ENCODE results near the gene ZNF525. TPM values are rescaled to one million over a fixed set of nuclear protein-coding genes. Genes with fewer than 3 reads are reported as not detected.
A peak's percentile ranks its signal among the peaks of the same experiment; 100 is the strongest.

The ZNF525 gene
- total and polyA plus RNA-seq, 2 of the 13 experiments (the other 11 are each of a cell fraction or from before 2014, with no cell fraction given) = 3.4 to 8.7 TPM

DNA sequence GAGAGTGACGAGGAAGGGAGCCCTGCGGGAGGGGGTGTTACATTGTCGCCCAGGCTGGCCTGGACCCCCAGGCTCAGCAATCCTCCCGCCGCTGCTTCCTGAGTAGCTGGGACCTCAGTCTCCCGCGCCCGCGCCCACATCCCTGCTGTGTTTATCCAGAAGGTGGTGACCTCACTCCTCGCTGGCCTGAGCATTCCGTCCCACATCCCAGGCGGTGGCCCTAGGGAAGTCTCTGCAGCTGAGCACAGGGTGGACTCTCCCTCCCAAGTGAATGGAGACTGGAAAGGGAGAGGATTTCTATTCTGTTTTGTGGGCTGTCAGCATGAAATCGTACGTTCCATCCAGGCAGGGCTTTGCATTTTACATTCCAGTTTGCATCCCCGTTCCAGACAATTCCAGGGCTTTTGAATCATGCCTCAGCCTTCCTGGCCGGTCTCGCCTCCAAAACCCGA is 29.0 kb downstream of the ZNF525 start (continued):
- TF ChIP-seq PHF21A (CRISPR knock-in tag; IDR thresholded peaks at IDR 0.05) (peak; percentile 19; the same call in 1 of the 2 replicates), ZNF292 (CRISPR knock-in tag; IDR thresholded peaks at IDR 0.05; ENCODE audit: borderline replicate concordance, low read depth) (peak; percentile 69; the same call in 1 of the 2 replicates), SALL1 (CRISPR knock-in tag; IDR thresholded peaks at IDR 0.05) (peak; percentile 41; the same call in 1 of the 2 replicates), ZNF33A (CRISPR knock-in tag; IDR thresholded peaks at IDR 0.05; ENCODE audit: borderline replicate concordance) (no peak), MED1 (CRISPR knock-in tag; IDR thresholded peaks at IDR 0.05) (0 out of 2 replicates have a peak, but pooled peaks have one; percentile 18), TCF7 (IDR thresholded peaks at IDR 0.05; ENCODE audit: low read depth) (no peak), YEATS4 (CRISPR knock-in tag; IDR thresholded peaks at IDR 0.05; ENCODE audit: borderline replicate concordance) (peak; percentile 37; the same call in 1 of the 2 replicates), ZNF674 (CRISPR knock-in tag; IDR thresholded peaks at IDR 0.05; ENCODE audit: low read depth) (no peak), LCORL (IDR thresholded peaks at IDR 0.05) (no peak), LCORL (CRISPR knock-in tag; IDR thresholded peaks at IDR 0.05) (peak; percentile 51; the same call in 1 of the 2 replicates), ZNF263 (CRISPR knock-in tag; IDR thresholded peaks at IDR 0.05) (peak; percentile 44)
- TF ChIP-seq, protein P1, sequence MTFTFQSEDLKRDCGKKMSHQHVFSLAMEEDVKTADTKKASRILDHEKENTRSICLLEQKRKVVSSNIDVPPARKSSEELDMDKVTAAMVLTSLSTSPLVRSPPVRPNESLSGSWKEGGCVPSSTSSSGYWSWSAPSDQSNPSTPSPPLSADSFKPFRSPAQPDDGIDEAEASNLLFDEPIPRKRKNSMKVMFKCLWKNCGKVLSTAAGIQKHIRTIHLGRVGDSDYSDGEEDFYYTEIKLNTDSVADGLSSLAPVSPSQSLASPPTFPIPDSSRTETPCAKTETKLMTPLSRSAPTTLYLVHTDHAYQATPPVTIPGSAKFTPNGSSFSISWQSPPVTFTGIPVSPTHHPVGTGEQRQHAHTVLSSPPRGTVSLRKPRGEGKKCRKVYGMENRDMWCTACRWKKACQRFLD (CRISPR knock-in tag; IDR thresholded peaks at IDR 0.05; ENCODE audit: borderline replicate concordance) = no peak
- TF ChIP-seq, protein P2, sequence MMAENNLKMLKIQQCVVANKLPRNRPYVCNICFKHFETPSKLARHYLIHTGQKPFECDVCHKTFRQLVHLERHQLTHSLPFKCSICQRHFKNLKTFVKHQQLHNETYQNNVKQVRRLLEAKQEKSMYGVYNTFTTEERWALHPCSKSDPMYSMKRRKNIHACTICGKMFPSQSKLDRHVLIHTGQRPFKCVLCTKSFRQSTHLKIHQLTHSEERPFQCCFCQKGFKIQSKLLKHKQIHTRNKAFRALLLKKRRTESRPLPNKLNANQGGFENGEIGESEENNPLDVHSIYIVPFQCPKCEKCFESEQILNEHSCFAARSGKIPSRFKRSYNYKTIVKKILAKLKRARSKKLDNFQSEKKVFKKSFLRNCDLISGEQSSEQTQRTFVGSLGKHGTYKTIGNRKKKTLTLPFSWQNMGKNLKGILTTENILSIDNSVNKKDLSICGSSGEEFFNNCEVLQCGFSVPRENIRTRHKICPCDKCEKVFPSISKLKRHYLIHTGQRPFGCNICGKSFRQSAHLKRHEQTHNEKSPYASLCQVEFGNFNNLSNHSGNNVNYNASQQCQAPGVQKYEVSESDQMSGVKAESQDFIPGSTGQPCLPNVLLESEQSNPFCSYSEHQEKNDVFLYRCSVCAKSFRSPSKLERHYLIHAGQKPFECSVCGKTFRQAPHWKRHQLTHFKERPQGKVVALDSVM (CRISPR knock-in tag; IDR thresholded peaks at IDR 0.05) = peak; percentile 38; the same call in 1 of the 2 replicates
- TF ChIP-seq, protein P3, sequence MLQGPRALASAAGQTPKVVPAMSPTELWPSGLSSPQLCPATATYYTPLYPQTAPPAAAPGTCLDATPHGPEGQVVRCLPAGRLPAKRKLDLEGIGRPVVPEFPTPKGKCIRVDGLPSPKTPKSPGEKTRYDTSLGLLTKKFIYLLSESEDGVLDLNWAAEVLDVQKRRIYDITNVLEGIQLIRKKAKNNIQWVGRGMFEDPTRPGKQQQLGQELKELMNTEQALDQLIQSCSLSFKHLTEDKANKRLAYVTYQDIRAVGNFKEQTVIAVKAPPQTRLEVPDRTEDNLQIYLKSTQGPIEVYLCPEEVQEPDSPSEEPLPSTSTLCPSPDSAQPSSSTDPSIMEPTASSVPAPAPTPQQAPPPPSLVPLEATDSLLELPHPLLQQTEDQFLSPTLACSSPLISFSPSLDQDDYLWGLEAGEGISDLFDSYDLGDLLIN (CRISPR knock-in tag; IDR thresholded peaks at IDR 0.05; ENCODE audit: borderline replicate concordance) = 0 out of 2 replicates have a peak, but pooled peaks have one; percentile 80
- TF ChIP-seq, protein P4, sequence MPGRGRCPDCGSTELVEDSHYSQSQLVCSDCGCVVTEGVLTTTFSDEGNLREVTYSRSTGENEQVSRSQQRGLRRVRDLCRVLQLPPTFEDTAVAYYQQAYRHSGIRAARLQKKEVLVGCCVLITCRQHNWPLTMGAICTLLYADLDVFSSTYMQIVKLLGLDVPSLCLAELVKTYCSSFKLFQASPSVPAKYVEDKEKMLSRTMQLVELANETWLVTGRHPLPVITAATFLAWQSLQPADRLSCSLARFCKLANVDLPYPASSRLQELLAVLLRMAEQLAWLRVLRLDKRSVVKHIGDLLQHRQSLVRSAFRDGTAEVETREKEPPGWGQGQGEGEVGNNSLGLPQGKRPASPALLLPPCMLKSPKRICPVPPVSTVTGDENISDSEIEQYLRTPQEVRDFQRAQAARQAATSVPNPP (CRISPR knock-in tag; IDR thresholded peaks at IDR 0.05) = no peak
- TF ChIP-seq, protein P5, sequence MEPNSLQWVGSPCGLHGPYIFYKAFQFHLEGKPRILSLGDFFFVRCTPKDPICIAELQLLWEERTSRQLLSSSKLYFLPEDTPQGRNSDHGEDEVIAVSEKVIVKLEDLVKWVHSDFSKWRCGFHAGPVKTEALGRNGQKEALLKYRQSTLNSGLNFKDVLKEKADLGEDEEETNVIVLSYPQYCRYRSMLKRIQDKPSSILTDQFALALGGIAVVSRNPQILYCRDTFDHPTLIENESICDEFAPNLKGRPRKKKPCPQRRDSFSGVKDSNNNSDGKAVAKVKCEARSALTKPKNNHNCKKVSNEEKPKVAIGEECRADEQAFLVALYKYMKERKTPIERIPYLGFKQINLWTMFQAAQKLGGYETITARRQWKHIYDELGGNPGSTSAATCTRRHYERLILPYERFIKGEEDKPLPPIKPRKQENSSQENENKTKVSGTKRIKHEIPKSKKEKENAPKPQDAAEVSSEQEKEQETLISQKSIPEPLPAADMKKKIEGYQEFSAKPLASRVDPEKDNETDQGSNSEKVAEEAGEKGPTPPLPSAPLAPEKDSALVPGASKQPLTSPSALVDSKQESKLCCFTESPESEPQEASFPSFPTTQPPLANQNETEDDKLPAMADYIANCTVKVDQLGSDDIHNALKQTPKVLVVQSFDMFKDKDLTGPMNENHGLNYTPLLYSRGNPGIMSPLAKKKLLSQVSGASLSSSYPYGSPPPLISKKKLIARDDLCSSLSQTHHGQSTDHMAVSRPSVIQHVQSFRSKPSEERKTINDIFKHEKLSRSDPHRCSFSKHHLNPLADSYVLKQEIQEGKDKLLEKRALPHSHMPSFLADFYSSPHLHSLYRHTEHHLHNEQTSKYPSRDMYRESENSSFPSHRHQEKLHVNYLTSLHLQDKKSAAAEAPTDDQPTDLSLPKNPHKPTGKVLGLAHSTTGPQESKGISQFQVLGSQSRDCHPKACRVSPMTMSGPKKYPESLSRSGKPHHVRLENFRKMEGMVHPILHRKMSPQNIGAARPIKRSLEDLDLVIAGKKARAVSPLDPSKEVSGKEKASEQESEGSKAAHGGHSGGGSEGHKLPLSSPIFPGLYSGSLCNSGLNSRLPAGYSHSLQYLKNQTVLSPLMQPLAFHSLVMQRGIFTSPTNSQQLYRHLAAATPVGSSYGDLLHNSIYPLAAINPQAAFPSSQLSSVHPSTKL (CRISPR knock-in tag; IDR thresholded peaks at IDR 0.05) = 0 out of 2 replicates have a peak, but pooled peaks have one; percentile 3
- TF ChIP-seq, protein P6, sequence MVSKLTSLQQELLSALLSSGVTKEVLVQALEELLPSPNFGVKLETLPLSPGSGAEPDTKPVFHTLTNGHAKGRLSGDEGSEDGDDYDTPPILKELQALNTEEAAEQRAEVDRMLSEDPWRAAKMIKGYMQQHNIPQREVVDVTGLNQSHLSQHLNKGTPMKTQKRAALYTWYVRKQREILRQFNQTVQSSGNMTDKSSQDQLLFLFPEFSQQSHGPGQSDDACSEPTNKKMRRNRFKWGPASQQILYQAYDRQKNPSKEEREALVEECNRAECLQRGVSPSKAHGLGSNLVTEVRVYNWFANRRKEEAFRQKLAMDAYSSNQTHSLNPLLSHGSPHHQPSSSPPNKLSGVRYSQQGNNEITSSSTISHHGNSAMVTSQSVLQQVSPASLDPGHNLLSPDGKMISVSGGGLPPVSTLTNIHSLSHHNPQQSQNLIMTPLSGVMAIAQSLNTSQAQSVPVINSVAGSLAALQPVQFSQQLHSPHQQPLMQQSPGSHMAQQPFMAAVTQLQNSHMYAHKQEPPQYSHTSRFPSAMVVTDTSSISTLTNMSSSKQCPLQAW (CRISPR knock-in tag; IDR thresholded peaks at IDR 0.05) = peak; percentile 52; the same call in 1 of the 2 replicates

Data from HepG2 (cell line).